ENCODE data around the gene NELFA.

GRCh38 chr4:2041239-2042130 is 32.7 kb upstream of the NELFA start:
- TF ChIP-seq CTCF (IDR thresholded peaks at IDR 0.05): no peak
- TF ChIP-seq REST (IDR thresholded peaks at IDR 0.05; ENCODE audit: insufficient read depth in 1 of 2, low read depth in 2 of 2, low read length in 1 of 2): no peak
- no peak for TF ChIP-seq SIN3A (IDR thresholded peaks at IDR 0.05; ENCODE audit: borderline replicate concordance, insufficient read depth, low read depth, low read length)
